HG03108 (cell line): ENCODE results near the gene CPSF7.

ENCODE experiments used
- ATAC-seq: cut with Tn5 transposase; IDR thresholded peaks from one replicate; pipeline ENCODE4 v1.9.1; 2021; ENCODE audit warnings: moderate library complexity; ENCODE audit not compliant: unreplicated experiment

Gene CPSF7

GRCh38 chr11:61357894-61358239, 71.9 kb downstream of the CPSF7 start:
- ATAC-seq, result no peak

- ATAC-seq, result peak; percentile 40
Measured at GRCh38 chr11:61357233-61357893, 72.4 kb downstream of the CPSF7 start.

- ATAC-seq, result no peak
Measured at GRCh38 chr11:61356706-61357105, 73.1 kb downstream of the CPSF7 start.

GRCh38 chr11:61354208-61354607, 75.6 kb downstream of the CPSF7 start:
- ATAC-seq, result no peak

GRCh38 chr11:61353131-61354067, 76.4 kb downstream of the CPSF7 start:
- ATAC-seq, result no peak
